ENCODE results near the gene GLYATL2.

GLYATL2 gene

DNA sequence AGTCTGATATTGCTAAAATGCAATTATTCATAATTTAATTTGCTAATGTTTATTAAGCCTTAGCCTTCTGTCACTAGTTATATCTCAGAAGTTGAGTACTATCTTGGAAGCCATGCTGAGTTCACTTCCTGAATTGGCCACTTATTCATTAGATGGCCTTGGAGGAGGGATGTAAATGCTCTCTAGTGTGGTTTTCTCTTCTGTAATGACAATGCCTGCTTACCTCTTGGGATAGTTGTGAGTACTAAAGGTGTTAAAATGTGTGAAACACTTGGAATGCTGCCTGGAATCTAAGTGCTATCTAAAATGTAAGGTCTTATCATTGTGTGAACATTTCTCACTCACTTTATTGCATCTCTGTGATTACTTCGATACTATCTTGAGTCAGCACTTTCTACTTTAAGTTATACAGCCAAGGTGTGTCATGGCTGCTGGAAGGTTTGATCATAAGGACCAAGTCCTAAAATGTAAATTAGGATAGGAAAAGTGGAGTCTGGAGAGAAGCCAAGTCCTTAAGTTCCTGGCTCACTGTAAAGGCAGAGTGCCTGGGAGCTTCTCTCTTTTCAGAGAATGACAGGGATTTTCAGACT is 12.4 kb downstream of the GLYATL2 start:
- H3K27ac ChIP-seq = no peak overlapping the region
- H2AFZ ChIP-seq = no peak overlapping the region
- TF ChIP-seq, protein P1, sequence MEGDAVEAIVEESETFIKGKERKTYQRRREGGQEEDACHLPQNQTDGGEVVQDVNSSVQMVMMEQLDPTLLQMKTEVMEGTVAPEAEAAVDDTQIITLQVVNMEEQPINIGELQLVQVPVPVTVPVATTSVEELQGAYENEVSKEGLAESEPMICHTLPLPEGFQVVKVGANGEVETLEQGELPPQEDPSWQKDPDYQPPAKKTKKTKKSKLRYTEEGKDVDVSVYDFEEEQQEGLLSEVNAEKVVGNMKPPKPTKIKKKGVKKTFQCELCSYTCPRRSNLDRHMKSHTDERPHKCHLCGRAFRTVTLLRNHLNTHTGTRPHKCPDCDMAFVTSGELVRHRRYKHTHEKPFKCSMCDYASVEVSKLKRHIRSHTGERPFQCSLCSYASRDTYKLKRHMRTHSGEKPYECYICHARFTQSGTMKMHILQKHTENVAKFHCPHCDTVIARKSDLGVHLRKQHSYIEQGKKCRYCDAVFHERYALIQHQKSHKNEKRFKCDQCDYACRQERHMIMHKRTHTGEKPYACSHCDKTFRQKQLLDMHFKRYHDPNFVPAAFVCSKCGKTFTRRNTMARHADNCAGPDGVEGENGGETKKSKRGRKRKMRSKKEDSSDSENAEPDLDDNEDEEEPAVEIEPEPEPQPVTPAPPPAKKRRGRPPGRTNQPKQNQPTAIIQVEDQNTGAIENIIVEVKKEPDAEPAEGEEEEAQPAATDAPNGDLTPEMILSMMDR (IDR thresholded peaks at IDR 0.05) = no peak
- H3K4me3 ChIP-seq (ENCODE audit: low read depth, low read length) = no peak overlapping the region
- no peaks in the 10 kb centered on the region for H3K4me1 ChIP-seq
- no peaks in the 10 kb centered on the region for H3K79me2 ChIP-seq
- no peaks in the 10 kb centered on the region for H3K27me3 ChIP-seq (ENCODE audit: control insufficient read depth, insufficient read depth, low read length)
- H3K4me2 ChIP-seq (ENCODE audit: low read length) = no peak overlapping the region
- no peaks in the 10 kb centered on the region for H3K36me3 ChIP-seq (ENCODE audit: control insufficient read depth, insufficient read depth, low read length)
- H3K9ac ChIP-seq = no peak overlapping the region
- no peaks in the 10 kb centered on the region for H3K9me3 ChIP-seq (ENCODE audit: control insufficient read depth, low read length)

DNA sequence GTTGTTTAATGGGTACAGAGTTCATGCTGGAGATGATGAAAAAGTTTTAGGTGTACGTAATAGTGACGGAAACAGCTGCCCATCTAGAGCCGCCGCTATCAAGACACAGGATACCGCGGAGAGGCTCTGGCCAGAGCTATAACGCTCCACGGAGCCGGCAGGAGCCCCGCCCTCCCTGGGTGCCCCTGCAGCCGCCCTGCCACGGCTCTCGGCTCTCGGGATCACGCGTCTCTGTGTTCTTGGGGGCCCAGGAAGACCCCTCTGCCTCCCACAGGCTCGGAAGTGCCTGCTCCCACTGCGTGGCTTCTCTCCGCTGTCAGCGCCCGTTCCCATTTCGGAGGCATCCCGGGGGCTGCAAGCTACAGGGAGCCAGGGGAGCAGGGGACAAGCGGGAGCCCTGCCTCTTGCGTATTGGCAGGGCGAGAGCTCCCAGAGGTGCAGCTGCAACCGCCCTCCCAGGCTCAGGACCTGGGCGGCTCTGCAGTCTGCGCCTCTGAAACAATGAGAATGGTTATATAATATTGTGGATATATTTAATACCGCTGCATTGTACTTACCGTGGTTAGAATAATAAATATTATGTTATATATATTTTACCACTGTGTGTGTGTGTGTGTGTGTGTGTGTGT is 13.7 kb downstream of the GLYATL2 start:
- no peaks in the 10 kb centered on the region for H3K36me3 ChIP-seq (ENCODE audit: control insufficient read depth, insufficient read depth, low read length)
- H3K27me3 ChIP-seq (ENCODE audit: control insufficient read depth, insufficient read depth, low read length) = no peaks in the 10 kb centered on the region
- TF ChIP-seq, protein P1 (IDR thresholded peaks at IDR 0.05) = no peak
- H3K4me1 ChIP-seq = no peaks in the 10 kb centered on the region
- no peak overlapping the region for H2AFZ ChIP-seq
- H3K9ac ChIP-seq = no peak overlapping the region
- no peak overlapping the region for H3K4me3 ChIP-seq (ENCODE audit: low read depth, low read length)
- H3K27ac ChIP-seq = no peak overlapping the region
- H3K9me3 ChIP-seq (ENCODE audit: control insufficient read depth, low read length) = no peaks in the 10 kb centered on the region
- H3K79me2 ChIP-seq = no peaks in the 10 kb centered on the region
- no peak overlapping the region for H3K4me2 ChIP-seq (ENCODE audit: low read length)

DNA sequence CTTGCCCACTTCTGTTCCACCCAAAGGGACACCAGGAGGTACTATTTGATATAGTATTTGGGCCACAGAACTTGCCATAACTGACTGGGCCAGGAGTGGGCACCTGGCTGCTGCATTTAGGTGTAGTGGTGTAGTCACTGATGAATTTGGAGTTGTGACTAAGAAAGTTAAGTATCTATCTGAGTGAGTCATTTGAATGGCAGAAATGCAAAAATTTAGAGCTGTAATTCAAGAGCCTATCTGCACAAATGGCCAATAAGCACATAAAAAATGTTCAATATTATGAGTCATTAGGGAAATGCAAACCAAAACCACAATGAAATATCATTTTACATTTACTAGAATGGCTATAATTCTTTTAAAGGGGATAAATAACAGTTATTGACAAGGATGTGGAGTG is 14.7 kb downstream of the GLYATL2 start:
- H3K4me1 ChIP-seq = no peaks in the 10 kb centered on the region
- no peaks in the 10 kb centered on the region for H3K9me3 ChIP-seq (ENCODE audit: control insufficient read depth, low read length)

DNA sequence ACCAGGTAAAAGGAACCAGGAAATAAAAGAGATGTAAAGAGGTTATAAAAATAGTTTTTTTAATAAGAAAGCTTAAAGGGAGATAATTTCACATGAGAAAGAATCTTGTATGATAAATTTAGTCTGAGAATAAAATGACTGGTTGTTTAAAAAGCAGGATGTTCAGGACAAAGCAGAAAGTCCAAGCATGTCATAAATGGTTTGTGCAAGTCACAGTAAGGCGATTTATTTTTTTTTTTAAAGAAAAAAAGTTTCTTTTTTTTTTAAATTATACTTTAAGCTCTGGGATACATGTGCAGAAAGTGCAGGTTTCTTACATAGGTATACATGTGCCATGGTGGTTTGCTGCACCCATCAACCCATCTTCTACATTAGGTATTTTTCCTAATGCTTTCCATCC is 30.8 kb downstream of the GLYATL2 start:
- no peaks in the 10 kb centered on the region for H3K36me3 ChIP-seq (ENCODE audit: control insufficient read depth, insufficient read depth, low read length)
- H3K4me1 ChIP-seq = no peaks in the 10 kb centered on the region
- no peak overlapping the region for H3K4me3 ChIP-seq (ENCODE audit: low read depth, low read length)
- TF ChIP-seq, protein P1 (IDR thresholded peaks at IDR 0.05) = no peak
- H3K27ac ChIP-seq = no peak overlapping the region
- no peak overlapping the region for H3K9ac ChIP-seq
- H3K79me2 ChIP-seq = no peaks in the 10 kb centered on the region
- no peak overlapping the region for H2AFZ ChIP-seq
- H3K9me3 ChIP-seq (ENCODE audit: control insufficient read depth, low read length) = no peaks in the 10 kb centered on the region
- no peak overlapping the region for H3K4me2 ChIP-seq (ENCODE audit: low read length)
- H3K27me3 ChIP-seq (ENCODE audit: control insufficient read depth, insufficient read depth, low read length) = no peaks in the 10 kb centered on the region

More for the DNA sequence above, 14.7 kb downstream of the GLYATL2 start:
- no peak overlapping the region for H3K4me3 ChIP-seq (ENCODE audit: low read depth, low read length)
- no peaks in the 10 kb centered on the region for H3K36me3 ChIP-seq (ENCODE audit: control insufficient read depth, insufficient read depth, low read length)
- no peak overlapping the region for H3K9ac ChIP-seq
- no peaks in the 10 kb centered on the region for H3K27me3 ChIP-seq (ENCODE audit: control insufficient read depth, insufficient read depth, low read length)
- H3K4me2 ChIP-seq (ENCODE audit: low read length) = no peak overlapping the region
- H2AFZ ChIP-seq = no peak overlapping the region
- H3K79me2 ChIP-seq = no peaks in the 10 kb centered on the region
- no peak overlapping the region for H3K27ac ChIP-seq
- TF ChIP-seq, protein P1 (IDR thresholded peaks at IDR 0.05) = no peak

DNA sequence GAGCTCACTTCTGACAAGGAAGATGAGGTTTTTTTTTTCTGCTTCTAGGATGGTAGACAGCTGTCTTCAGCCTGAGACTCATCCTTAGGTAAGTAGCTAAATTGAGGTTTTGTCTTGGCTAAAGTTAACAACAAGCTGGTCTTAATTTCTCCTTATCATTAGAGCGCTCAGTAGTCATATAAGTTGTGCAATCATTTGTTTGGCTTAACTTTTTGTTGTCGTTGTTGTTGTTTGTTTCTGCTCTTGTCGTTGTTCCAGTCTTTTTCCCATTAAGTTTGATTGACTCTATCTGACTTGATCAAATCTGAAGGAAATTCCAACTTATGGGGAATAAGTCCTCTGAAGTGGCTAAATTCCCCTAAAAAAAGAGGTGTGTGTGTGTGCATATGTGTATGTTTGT is 33.0 kb downstream of the GLYATL2 start:
- Histone ChIP-seq H3K36me3 (ENCODE audit: control insufficient read depth, insufficient read depth, low read length) (no peaks in the 10 kb centered on the region), H2AFZ (no peak overlapping the region), H3K27me3 (ENCODE audit: control insufficient read depth, insufficient read depth, low read length) (no peaks in the 10 kb centered on the region), H3K4me2 (ENCODE audit: low read length) (no peak overlapping the region), H3K4me1 (no peaks in the 10 kb centered on the region), H3K79me2 (no peaks in the 10 kb centered on the region), H3K9me3 (ENCODE audit: control insufficient read depth, low read length) (no peaks in the 10 kb centered on the region), H3K4me3 (ENCODE audit: low read depth, low read length) (no peak overlapping the region), H3K27ac (no peak overlapping the region), H3K9ac (no peak overlapping the region)
- TF ChIP-seq, protein P1 (IDR thresholded peaks at IDR 0.05) = no peak
